GM23338 (cell line): ENCODE results near the gene GALNT3. TPM values are rescaled to one million over a fixed set of nuclear protein-coding genes. Genes with fewer than 3 reads are reported as not detected.

Experiments
- ATAC-seq: fragments of 200-7000 bp; cut with Tn5 transposase; 3 replicates; pipeline ENCODE4 v1.9.1; 2020
- DNase-seq: peaks from one replicate; pipeline ENCODE4 v3.0.0-alpha.2; 2015; ENCODE audit warnings: low spot score
- H2AFZ ChIP-seq: fragments of 200-600 bp; sonication (generic); 2 replicates; pipeline ENCODE4 v1.8.0; 2016; ENCODE audit warnings: antibody characterized with exemption, mild to moderate bottlenecking, moderate library complexity
- H3F3A ChIP-seq: fragments of 200-600 bp; sonication (generic); replicated peaks from 2 replicates; pipeline ENCODE4 v1.8.0; 2017; ENCODE audit warnings: antibody characterized with exemption, mixed run types, low read depth
- H3K27ac ChIP-seq: fragments of 200-600 bp; sonication (generic); 2 replicates; pipeline ENCODE4 v1.6.1; 2016; ENCODE audit warnings: low read depth
- H3K27me3 ChIP-seq: fragments of 200-600 bp; sonication (generic); 2 replicates; pipeline ENCODE4 v1.8.0; 2016; ENCODE audit warnings: mild to moderate bottlenecking, mixed run types, moderate library complexity; ENCODE audit not compliant: insufficient read depth
- H3K36me3 ChIP-seq: fragments of 200-600 bp; sonication (generic); 2 replicates; pipeline ENCODE4 v1.8.0; 2016; ENCODE audit warnings: mild to moderate bottlenecking; ENCODE audit not compliant: insufficient read depth
- H3K4me1 ChIP-seq: fragments of 200-600 bp; sonication (generic); 2 replicates; pipeline ENCODE4 v1.8.0; 2016; ENCODE audit warnings: mild to moderate bottlenecking, moderate library complexity; ENCODE audit not compliant: insufficient read depth
- H3K4me2 ChIP-seq: fragments of 200-600 bp; sonication (generic); 2 replicates; pipeline ENCODE4 v1.7.1; 2017; ENCODE audit warnings: mixed run types
- H3K4me3 ChIP-seq: fragments of 200-600 bp; sonication (generic); 2 replicates; pipeline ENCODE4 v1.6.1; 2016; ENCODE audit warnings: mixed run types
- H3K79me2 ChIP-seq: fragments of 200-600 bp; sonication (generic); replicated peaks from 2 replicates; pipeline ENCODE4 v1.8.0; 2017; ENCODE audit warnings: mild to moderate bottlenecking; ENCODE audit not compliant: insufficient read depth
- H3K9me2 ChIP-seq: fragments of 200-600 bp; sonication (generic); 2 replicates; pipeline ENCODE4 v1.8.0; 2017; ENCODE audit not compliant: insufficient read depth
- H4K20me1 ChIP-seq: fragments of 200-600 bp; sonication (generic); replicated peaks from 2 replicates; pipeline ENCODE4 v1.8.0; 2017; ENCODE audit warnings: mild to moderate bottlenecking; ENCODE audit not compliant: insufficient read depth
- H3K27ac Mint-ChIP-seq: 2 replicates; pipeline ENCODE4 v1.8.0; 2020; ENCODE audit warnings: inconsistent platforms, mild to moderate bottlenecking, moderate library complexity, mixed read lengths
- H3K27me3 Mint-ChIP-seq: 3 replicates; pipeline ENCODE4 v1.8.0; 2022; ENCODE audit warnings: low read depth, mild to moderate bottlenecking, moderate library complexity, mixed read lengths, inconsistent platforms; ENCODE audit not compliant: insufficient read depth, poor library complexity
- H3K36me3 Mint-ChIP-seq: 3 replicates; pipeline ENCODE4 v1.8.0; 2021; ENCODE audit warnings: low read depth, mild to moderate bottlenecking, inconsistent platforms, moderate library complexity, mixed read lengths
- H3K4me1 Mint-ChIP-seq: 3 replicates; pipeline ENCODE4 v1.8.0; 2020; ENCODE audit warnings: mild to moderate bottlenecking, inconsistent platforms, mixed read lengths
- H3K4me3 Mint-ChIP-seq: 3 replicates; pipeline ENCODE4 v1.8.0; 2021; ENCODE audit warnings: moderate library complexity, mild to moderate bottlenecking, inconsistent platforms, mixed read lengths
- H3K9me3 Mint-ChIP-seq: 3 replicates; pipeline ENCODE4 v1.8.0; 2020; ENCODE audit warnings: moderate library complexity, mild to moderate bottlenecking, inconsistent platforms, mixed read lengths
- CREB1 ChIP-seq: fragments of 250-450 bp; sonication (Bioruptor Pico); IDR thresholded peaks from 2 replicates; pipeline ENCODE4 v1.5.0; 2020; ENCODE audit warnings: low read depth, mild to moderate bottlenecking, moderate library complexity
- CTCF ChIP-seq, 2 experiments: fragments of 200-600 bp in 1 of 2; sonication (generic) in 1 of 2; conservative IDR thresholded peaks; 2 replicates each; pipeline versions ENCODE4 v1.5.1 to v1.6.1; 2016 to 2017; ENCODE audit warnings: antibody characterized with exemption in 2 of 2, low read depth in 2 of 2, mild to moderate bottlenecking in 2 of 2, moderate library complexity in 1 of 2
- ETS1 ChIP-seq: IDR thresholded peaks from 2 replicates; pipeline ENCODE4 v1.6.1; 2016; ENCODE audit warnings: antibody characterized with exemption
- EZH2 ChIP-seq: fragments of 200-600 bp; sonication (generic); IDR thresholded peaks from one replicate; pipeline ENCODE4 v1.8.0; 2017; ENCODE audit warnings: antibody characterized with exemption, mild to moderate bottlenecking, low read depth; ENCODE audit not compliant: unreplicated experiment
- EZH2phosphoT487 ChIP-seq: fragments of 200-600 bp; sonication (generic); IDR thresholded peaks from one replicate; pipeline ENCODE4 v1.8.1; 2018; ENCODE audit warnings: antibody characterized with exemption; ENCODE audit not compliant: unreplicated experiment
- JUNB ChIP-seq: IDR thresholded peaks from one replicate; pipeline ENCODE4 v1.6.1; 2016; ENCODE audit warnings: antibody characterized with exemption; ENCODE audit not compliant: unreplicated experiment
- NANOG ChIP-seq: IDR thresholded peaks from 2 replicates; pipeline ENCODE4 v1.6.1; 2016; ENCODE audit warnings: antibody characterized with exemption, borderline replicate concordance
- POLR2AphosphoS5 ChIP-seq: IDR thresholded peaks from 2 replicates; pipeline ENCODE4 v1.6.1; 2016; ENCODE audit warnings: antibody characterized with exemption, low read depth
- REST ChIP-seq: IDR thresholded peaks from one replicate; pipeline ENCODE4 v1.6.1; 2018; ENCODE audit warnings: antibody characterized with exemption; ENCODE audit not compliant: unreplicated experiment
- STAT1 ChIP-seq: IDR thresholded peaks from one replicate; pipeline ENCODE4 v1.6.1; 2016; ENCODE audit warnings: antibody characterized with exemption; ENCODE audit not compliant: unreplicated experiment
- ZNF114 ChIP-seq: fragments of 250-450 bp; sonication (Bioruptor Pico); IDR thresholded peaks from 2 replicates; pipeline ENCODE4 v1.5.0; 2020; ENCODE audit warnings: mild to moderate bottlenecking, moderate library complexity
- ZNF331 ChIP-seq: fragments of 250-450 bp; sonication (Bioruptor Pico); IDR thresholded peaks from 2 replicates; pipeline ENCODE4 v1.5.0; 2020; ENCODE audit warnings: low read depth, mild to moderate bottlenecking, moderate library complexity
- ZNF462 ChIP-seq: fragments of 250-450 bp; sonication (Bioruptor Pico); IDR thresholded peaks from 2 replicates; pipeline ENCODE4 v1.5.0; 2020; ENCODE audit warnings: mild to moderate bottlenecking, moderate library complexity
- polyA plus RNA-seq: library from polyadenylated mRNA; unstranded; fragments of >200 nt; fragmentation: Nextera tagmentation; extraction: Ambion mirVana; gene quantifications from 2 replicates; pipeline ENCODE4 v1.2.1, GENCODE V29; 2016
- total RNA-seq: library from RNA; depleted of rRNA; stranded (reverse); fragments of >200 nt; shearing (Covaris generic); gene quantifications from 2 replicates; pipeline ENCODE4 v1.2.3, GENCODE V29; 2014

GALNT3 gene
- total and polyA plus RNA-seq, 2 experiments from 2014 or later = 16.8 to 17.1 TPM

GRCh38 chr2:165701147-165701546, 92.9 kb downstream of the GALNT3 start:
- Mint-ChIP-seq H3K4me1 (peaks cover 38% of the 10 kb centered on the region), H3K27ac (peak overlapping the region; percentile 46; the same call in 1 of the 2 replicates), H3K4me3 (no peak overlapping the region), H3K27me3 (peaks cover 6% of the 10 kb centered on the region), H3K9me3 (no peaks in the 10 kb centered on the region), H3K36me3 (no peaks in the 10 kb centered on the region)
- Histone ChIP-seq H2AFZ (no peak overlapping the region), H3K4me3 (no peak overlapping the region), H3K36me3 (no peaks in the 10 kb centered on the region), H3K27ac (no peak overlapping the region), H3K79me2 (no peaks in the 10 kb centered on the region), H3K27me3 (no peaks in the 10 kb centered on the region), H3K4me1 (peaks cover 46% of the 10 kb centered on the region), H4K20me1 (no peaks in the 10 kb centered on the region), H3F3A (no peaks in the 10 kb centered on the region), H3K9me2 (peaks cover 6% of the 10 kb centered on the region), H3K4me2 (no peak overlapping the region)
- ATAC-seq = no peak
- no peak for DNase-seq
- TF ChIP-seq ETS1 = no peak
- no peak for TF ChIP-seq EZH2phosphoT487
- TF ChIP-seq POLR2AphosphoS5 = no peak
- TF ChIP-seq JUNB = no peak
- TF ChIP-seq ZNF462 (CRISPR knock-in tag) = no peak
- no peak for TF ChIP-seq ZNF114 (CRISPR knock-in tag)
- TF ChIP-seq REST = no peak
- no peak for TF ChIP-seq CTCF (conservative IDR thresholded peaks at IDR 0.05; ENCODE audit: low read depth in 2 of 2)
- TF ChIP-seq CREB1 (CRISPR knock-in tag) = no peak
- TF ChIP-seq ZNF331 (CRISPR knock-in tag) = no peak
- no peak for TF ChIP-seq EZH2
- no peak for TF ChIP-seq STAT1
- TF ChIP-seq NANOG = no peak
